Erythroblast (primary cell): ENCODE data around the gene SLC25A26.

Experiments
- DNase-seq, 2 experiments: peaks; one replicate each; lab custom pipeline; 2025; lab: John Stamatoyannopoulos, UW
- GATA1 ChIP-seq: IDR thresholded peaks from 2 replicates; pipeline ENCODE4 v1.6.1; 2011; ENCODE audit warnings: low read depth, mild to moderate bottlenecking, control low read depth, low read length, moderate library complexity
- POLR2A ChIP-seq: IDR thresholded peaks from 2 replicates; pipeline ENCODE4 v1.6.1; 2011; ENCODE audit warnings: mild to moderate bottlenecking, low read length

Gene SLC25A26

GRCh38 chr3:66386011-66386924 lies 165.5 kb downstream of the SLC25A26 start:
- no peak for DNase-seq
- no peak for TF ChIP-seq GATA1

GRCh38 chr3:66386925-66387650 lies 166.3 kb downstream of the SLC25A26 start:
- TF ChIP-seq GATA1 (no peak), POLR2A (no peak)
- DNase-seq, result no peak

- no peak for DNase-seq
- TF ChIP-seq GATA1 (no peak), POLR2A (no peak)
Measured at GRCh38 chr3:66390013-66390412, 169.2 kb downstream of the SLC25A26 start.

GRCh38 chr3:66392512-66392911 lies 171.7 kb downstream of the SLC25A26 start:
- no peak for DNase-seq
- TF ChIP-seq GATA1 (no peak), POLR2A (no peak)

GRCh38 chr3:66392966-66393332 lies 172.1 kb downstream of the SLC25A26 start:
- DNase-seq, result no peak

GRCh38 chr3:66393333-66394005 lies 172.7 kb downstream of the SLC25A26 start:
- TF ChIP-seq POLR2A, result no peak
- TF ChIP-seq GATA1, result no peak
- no peak for DNase-seq

More at GRCh38 chr3:66392966-66393332, 172.1 kb downstream of the SLC25A26 start:
- TF ChIP-seq GATA1 (no peak), POLR2A (no peak)

GRCh38 chr3:66394019-66394752 lies 173.4 kb downstream of the SLC25A26 start:
- TF ChIP-seq GATA1 (no peak), POLR2A (no peak)
- DNase-seq, result no peak

GRCh38 chr3:66394753-66395249 lies 174.0 kb downstream of the SLC25A26 start:
- TF ChIP-seq POLR2A (no peak), GATA1 (no peak)
- no peak for DNase-seq

GRCh38 chr3:66395635-66396034 lies 174.8 kb downstream of the SLC25A26 start:
- no peak for TF ChIP-seq GATA1
- no peak for TF ChIP-seq POLR2A
- no peak for DNase-seq

GRCh38 chr3:66396161-66396760 lies 175.5 kb downstream of the SLC25A26 start:
- DNase-seq, result no peak
- TF ChIP-seq GATA1 (no peak), POLR2A (no peak)

GRCh38 chr3:66396888-66397287 lies 176.1 kb downstream of the SLC25A26 start:
- no peak for TF ChIP-seq POLR2A
- no peak for TF ChIP-seq GATA1
- DNase-seq, result no peak

- peak; percentile 44 to 75 for DNase-seq
- TF ChIP-seq GATA1, result no peak
- no peak for TF ChIP-seq POLR2A
Measured at GRCh38 chr3:66397745-66398144, 176.9 kb downstream of the SLC25A26 start.

GRCh38 chr3:66398228-66399025 lies 177.6 kb downstream of the SLC25A26 start:
- no peak for TF ChIP-seq GATA1
- no peak for TF ChIP-seq POLR2A
- DNase-seq, result no peak
